GM18907 (cell line): ENCODE results near the gene BTBD16.

ENCODE experiments used
- ATAC-seq: cut with Tn5 transposase; IDR thresholded peaks from one replicate; pipeline ENCODE4 v1.9.1; 2021; ENCODE audit warnings: mild to moderate bottlenecking, moderate library complexity; ENCODE audit not compliant: unreplicated experiment

BTBD16 gene

GRCh38 chr10:122338609-122339441 is 67.7 kb downstream of the BTBD16 start:
- no peak for ATAC-seq

GRCh38 chr10:122341141-122341810 is 70.2 kb downstream of the BTBD16 start:
- ATAC-seq, result no peak

GRCh38 chr10:122342293-122343134 is 71.4 kb downstream of the BTBD16 start:
- ATAC-seq, result no peak

GRCh38 chr10:122343135-122343800 is 72.2 kb downstream of the BTBD16 start:
- no peak for ATAC-seq

GRCh38 chr10:122343936-122344335 is 72.8 kb downstream of the BTBD16 start:
- no peak for ATAC-seq

GRCh38 chr10:122344741-122345258 is 73.7 kb downstream of the BTBD16 start:
- ATAC-seq, result no peak

- no peak for ATAC-seq
Observed at GRCh38 chr10:122346326-122346950, 75.3 kb downstream of the BTBD16 start.

GRCh38 chr10:122347170-122347841 is 76.2 kb downstream of the BTBD16 start:
- ATAC-seq, result no peak

- no peak for ATAC-seq
Observed at GRCh38 chr10:122348512-122348911, 77.4 kb downstream of the BTBD16 start.

GRCh38 chr10:122348935-122349361 is 77.9 kb downstream of the BTBD16 start:
- ATAC-seq, result no peak

GRCh38 chr10:122349758-122350369 is 78.8 kb downstream of the BTBD16 start:
- no peak for ATAC-seq

- no peak for ATAC-seq
Observed at GRCh38 chr10:122350893-122351292, 79.8 kb downstream of the BTBD16 start.

GRCh38 chr10:122352817-122353525 is 81.9 kb downstream of the BTBD16 start:
- ATAC-seq, result no peak

GRCh38 chr10:122354383-122354782 is 83.3 kb downstream of the BTBD16 start:
- no peak for ATAC-seq

- no peak for ATAC-seq
Observed at GRCh38 chr10:122357685-122358084, 86.6 kb downstream of the BTBD16 start.

- ATAC-seq, result no peak
Observed at GRCh38 chr10:122359621-122360020, 88.5 kb downstream of the BTBD16 start.

- ATAC-seq, result no peak
Observed at GRCh38 chr10:122361046-122361445, 90.0 kb downstream of the BTBD16 start.

- no peak for ATAC-seq
Observed at GRCh38 chr10:122362031-122362592, 91.0 kb downstream of the BTBD16 start.
